Liver (tissue), 9 donors: ENCODE data around the gene FBXW2. TPM values are rescaled to one million over a fixed set of nuclear protein-coding genes. Genes with fewer than 3 reads are reported as not detected.

ENCODE experiments used
- DNase-seq: peaks from one replicate; pipeline ENCODE4 v3.0.0-alpha.2; 2017; ENCODE audit warnings: low spot score
- H3K27ac ChIP-seq, 2 donors: one replicate each; pipeline ENCODE4 v1.7.0; 2013; ENCODE audit warnings: inconsistent platforms in 2 of 2, low read length in 2 of 2, control low read depth in 1 of 2, low read depth in 1 of 2, mild to moderate bottlenecking in 1 of 2
- H3K27me3 ChIP-seq, 4 donors: one replicate each; pipeline versions ENCODE4 v1.6.1 to v1.7.0; 2013; ENCODE audit warnings: low read length in 3 of 4, inconsistent platforms in 1 of 4, mild to moderate bottlenecking in 1 of 4, moderate library complexity in 1 of 4; ENCODE audit not compliant: control insufficient read depth in 4 of 4, insufficient read depth in 4 of 4
- H3K36me3 ChIP-seq, 4 donors: one replicate each; pipeline versions ENCODE4 v1.6.1 to v1.7.0; 2013; ENCODE audit warnings: low read length in 3 of 4, mild to moderate bottlenecking in 3 of 4, low read depth in 1 of 4, moderate library complexity in 1 of 4; ENCODE audit not compliant: control insufficient read depth in 4 of 4, insufficient read depth in 3 of 4
- H3K4me1 ChIP-seq, 4 donors: one replicate each; pipeline versions ENCODE4 v1.6.1 to v1.7.0; 2013; ENCODE audit warnings: low read length in 3 of 4, mild to moderate bottlenecking in 3 of 4, moderate library complexity in 1 of 4; ENCODE audit not compliant: control insufficient read depth in 4 of 4, insufficient read depth in 4 of 4
- H3K4me3 ChIP-seq, 3 donors: one replicate each; pipeline versions ENCODE4 v1.6.1 to v1.7.0; 2013; ENCODE audit warnings: low read length in 3 of 3, control low read depth in 1 of 3, low read depth in 1 of 3, mild to moderate bottlenecking in 1 of 3
- H3K9ac ChIP-seq, 2 donors: one replicate each; pipeline ENCODE4 v1.7.0; 2013; ENCODE audit warnings: low read length in 2 of 2, mild to moderate bottlenecking in 2 of 2, moderate library complexity in 2 of 2, control low read depth in 1 of 2, low read depth in 1 of 2
- H3K9me3 ChIP-seq, 4 donors: one replicate each; pipeline versions ENCODE4 v1.6.1 to v1.7.0; 2013; ENCODE audit warnings: low read length in 3 of 4; ENCODE audit not compliant: control insufficient read depth in 4 of 4
- ATF3 ChIP-seq: IDR thresholded peaks from 2 replicates; pipeline ENCODE4 v1.6.1; 2016; ENCODE audit warnings: antibody characterized with exemption
- FOXA1 ChIP-seq: IDR thresholded peaks from 2 replicates; pipeline ENCODE4 v1.6.1; 2016; ENCODE audit warnings: antibody characterized with exemption
- FOXA2 ChIP-seq: IDR thresholded peaks from 2 replicates; pipeline ENCODE4 v1.6.1; 2016; ENCODE audit warnings: antibody characterized with exemption
- GABPA ChIP-seq, 2 donors: IDR thresholded peaks in 1 of 2; conservative IDR thresholded peaks in 1 of 2; 2 replicates each; pipeline ENCODE4 v1.6.1; 2016; ENCODE audit warnings: antibody characterized with exemption in 2 of 2, mild to moderate bottlenecking in 1 of 2, moderate library complexity in 1 of 2
- HNF4A ChIP-seq, 2 donors: conservative IDR thresholded peaks; 2 replicates each; pipeline ENCODE4 v1.6.1; 2016; ENCODE audit warnings: antibody characterized with exemption in 2 of 2, mild to moderate bottlenecking in 2 of 2
- HNF4G ChIP-seq: IDR thresholded peaks from 2 replicates; pipeline ENCODE4 v1.6.1; 2016; ENCODE audit warnings: antibody characterized with exemption
- JUND ChIP-seq, 2 donors: IDR thresholded peaks; 2 replicates each; pipeline ENCODE4 v1.6.1; 2016; ENCODE audit warnings: antibody characterized with exemption in 2 of 2
- RAD21 ChIP-seq, 2 donors: IDR thresholded peaks; 2 replicates each; pipeline ENCODE4 v1.6.1; 2016; ENCODE audit warnings: antibody characterized with exemption in 2 of 2, mild to moderate bottlenecking in 2 of 2
- RXRA ChIP-seq, 2 donors: IDR thresholded peaks; 2 replicates each; pipeline ENCODE4 v1.6.1; 2017 to 2018; ENCODE audit warnings: antibody characterized with exemption in 2 of 2, mild to moderate bottlenecking in 1 of 2
- TAF1 ChIP-seq: conservative IDR thresholded peaks from 2 replicates; pipeline ENCODE4 v1.6.1; 2016; ENCODE audit warnings: antibody characterized with exemption, mild to moderate bottlenecking
- YY1 ChIP-seq: IDR thresholded peaks from 2 replicates; pipeline ENCODE4 v1.6.1; 2016; ENCODE audit warnings: antibody characterized with exemption, mild to moderate bottlenecking
- WGBS: extraction: QIAGEN DNeasy Blood & Tissue Kit; methylation state at CpG from one replicate; pipeline ENCODE4 v1.1.7; 2013; 5-methylcytosine and 5-hydroxymethylcytosine counted together
- polyA plus RNA-seq, 2 donors: library from polyadenylated mRNA; stranded (reverse) in 1 of 2; unstranded in 1 of 2; fragments of 200-250 nt in 1 of 2; fragments of >200 nt in 1 of 2; fragmentation: Nextera tagmentation in 1 of 2; extraction: Ambion mirVana in 1 of 2; gene quantifications; one replicate each; pipeline versions ENCODE4 v1.2.1 to v1.2.3, GENCODE V29; 2013 to 2015
- total RNA-seq, 2 donors: library from RNA; depleted of rRNA; stranded (reverse); fragments of >200 nt; gene quantifications; one replicate each; pipeline ENCODE4 v1.2.3, GENCODE V29; 2014
- TF ChIP-seq, protein P1 (sequence below): IDR thresholded peaks from 2 replicates; pipeline ENCODE4 v1.6.1; 2016; ENCODE audit warnings: antibody characterized with exemption
- TF ChIP-seq, protein P2 (sequence below): IDR thresholded peaks from 2 replicates; pipeline ENCODE4 v1.6.1; 2016; ENCODE audit warnings: antibody characterized with exemption
- donor health status: healthy.
- donor health status: healthy.
- donor health status: healthy.
- donor health status: healthy.
- donor health status: healthy.

FBXW2 gene
- total and polyA plus RNA-seq, 4 donors: 7.0 to 40.9 (median 22.5) TPM

DNA sequence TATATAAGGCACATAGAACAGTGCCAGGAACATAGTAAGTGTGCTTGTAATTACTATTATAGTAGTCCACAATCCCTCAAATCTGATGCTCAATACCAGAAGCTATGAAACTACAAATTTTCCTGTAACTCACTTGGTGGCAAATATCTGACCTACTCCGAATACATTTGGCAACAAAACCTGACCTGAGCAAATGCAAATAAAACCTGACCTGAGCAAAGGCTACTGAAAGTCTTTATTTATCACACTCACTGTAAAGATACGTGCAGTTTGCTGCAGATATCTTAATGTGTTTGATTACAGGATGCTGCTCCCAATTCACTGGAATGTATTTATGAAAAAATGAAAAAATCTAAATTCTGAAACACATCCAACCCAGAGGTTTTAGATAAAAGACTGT lies 86.0 kb downstream of the FBXW2 start:
- DNase-seq: no peak
- peak in 1 of 2 donors; percentile 14 for TF ChIP-seq JUND (IDR thresholded peaks at IDR 0.05)
- TF ChIP-seq ATF3: no peak
- peak; percentile 19 for TF ChIP-seq FOXA2
- TF ChIP-seq, protein P1, sequence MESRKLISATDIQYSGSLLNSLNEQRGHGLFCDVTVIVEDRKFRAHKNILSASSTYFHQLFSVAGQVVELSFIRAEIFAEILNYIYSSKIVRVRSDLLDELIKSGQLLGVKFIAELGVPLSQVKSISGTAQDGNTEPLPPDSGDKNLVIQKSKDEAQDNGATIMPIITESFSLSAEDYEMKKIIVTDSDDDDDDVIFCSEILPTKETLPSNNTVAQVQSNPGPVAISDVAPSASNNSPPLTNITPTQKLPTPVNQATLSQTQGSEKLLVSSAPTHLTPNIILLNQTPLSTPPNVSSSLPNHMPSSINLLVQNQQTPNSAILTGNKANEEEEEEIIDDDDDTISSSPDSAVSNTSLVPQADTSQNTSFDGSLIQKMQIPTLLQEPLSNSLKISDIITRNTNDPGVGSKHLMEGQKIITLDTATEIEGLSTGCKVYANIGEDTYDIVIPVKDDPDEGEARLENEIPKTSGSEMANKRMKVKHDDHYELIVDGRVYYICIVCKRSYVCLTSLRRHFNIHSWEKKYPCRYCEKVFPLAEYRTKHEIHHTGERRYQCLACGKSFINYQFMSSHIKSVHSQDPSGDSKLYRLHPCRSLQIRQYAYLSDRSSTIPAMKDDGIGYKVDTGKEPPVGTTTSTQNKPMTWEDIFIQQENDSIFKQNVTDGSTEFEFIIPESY: peak; percentile 23
- peak; percentile 45 to 74 for TF ChIP-seq HNF4A (conservative IDR thresholded peaks at IDR 0.05)
- no peak for TF ChIP-seq GABPA (IDR thresholded peaks at IDR 0.05 in 1 of 2, conservative IDR thresholded peaks at IDR 0.05 in 1 of 2)
- TF ChIP-seq TAF1: no peak
- no peak for TF ChIP-seq HNF4G
- TF ChIP-seq RAD21 (IDR thresholded peaks at IDR 0.05): peak in 1 of 2 donors; percentile 41
- TF ChIP-seq RXRA (IDR thresholded peaks at IDR 0.05): peak; percentile 36 to 71
- TF ChIP-seq YY1: peak; percentile 32
- TF ChIP-seq, protein P2, sequence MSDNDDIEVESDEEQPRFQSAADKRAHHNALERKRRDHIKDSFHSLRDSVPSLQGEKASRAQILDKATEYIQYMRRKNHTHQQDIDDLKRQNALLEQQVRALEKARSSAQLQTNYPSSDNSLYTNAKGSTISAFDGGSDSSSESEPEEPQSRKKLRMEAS: peak; percentile 34
- TF ChIP-seq FOXA1: no peak
- no peaks in the 10 kb centered on the region for H3K9me3 ChIP-seq
- H3K27me3 ChIP-seq: no peaks in the 10 kb centered on the region
- peaks cover 12 to 59% (median 38%) of the 10 kb centered on the region in 4 donors for H3K4me1 ChIP-seq
- H3K27ac ChIP-seq: peak overlapping the region; percentile 50 to 70
- WGBS: 30% methylated on average over 2 of the region's 2 CpGs
- H3K4me3 ChIP-seq: no peak overlapping the region
- H3K9ac ChIP-seq: no peak overlapping the region
- no peaks in the 10 kb centered on the region for H3K36me3 ChIP-seq

Other genes with a start within 250 kb of the FBXW2 start
- 10 to 100 TPM; 29.3 to 38.9 TPM for gene CDK5RAP2, start 213.2 kb downstream of the FBXW2 start, total RNA-seq
- gene CDK5RAP2, start 213.2 kb downstream of the FBXW2 start, polyA plus RNA-seq: 10 to 100 TPM; 11.7 to 14.1 TPM
- 10 to 100 TPM; 19.8 to 27.4 TPM for gene MEGF9, start 78.9 kb downstream of the FBXW2 start, total RNA-seq
- gene MEGF9, start 78.9 kb downstream of the FBXW2 start, polyA plus RNA-seq: 10 to 100 TPM; 15.5 to 18.7 TPM
- 10 to 100 TPM; 19.1 TPM for gene PSMD5, start 49.5 kb upstream of the FBXW2 start, total RNA-seq
- gene PSMD5, start 49.5 kb upstream of the FBXW2 start, polyA plus RNA-seq: 10 to 100 TPM; 10.9 to 12.9 TPM
- gene PHF19, start 83.8 kb upstream of the FBXW2 start, total RNA-seq: 10 to 100 TPM in 1 of 2 donors, 1 to 10 TPM in 1; 2.8 to 16.0 TPM
- gene PHF19, start 83.8 kb upstream of the FBXW2 start, polyA plus RNA-seq: 1 to 10 TPM; 1.9 to 4.3 TPM
- gene TRAF1, start 133.4 kb upstream of the FBXW2 start, total RNA-seq: 1 to 10 TPM in 1 of 2 donors, under 1 TPM in 1; 0.42 to 2.6 TPM
- 1 to 10 TPM in 1 of 2 donors, under 1 TPM in 1; 0.38 to 1.0 TPM for gene TRAF1, start 133.4 kb upstream of the FBXW2 start, polyA plus RNA-seq